Activated CD8-positive, alpha-beta memory T cell treated with anti-CD3 and anti-CD28 coated beads for 4 hours (primary cell): ENCODE results near the gene RALGAPA1.
A peak's percentile ranks its signal among the peaks of the same experiment; 100 is the strongest.

Source experiments
- DNase-seq, 2 donors: peaks; one replicate each; pipeline ENCODE4 v3.0.0-alpha.2; 2020; ENCODE audit warnings: low read depth in 2 of 2

The RALGAPA1 gene

DNA sequence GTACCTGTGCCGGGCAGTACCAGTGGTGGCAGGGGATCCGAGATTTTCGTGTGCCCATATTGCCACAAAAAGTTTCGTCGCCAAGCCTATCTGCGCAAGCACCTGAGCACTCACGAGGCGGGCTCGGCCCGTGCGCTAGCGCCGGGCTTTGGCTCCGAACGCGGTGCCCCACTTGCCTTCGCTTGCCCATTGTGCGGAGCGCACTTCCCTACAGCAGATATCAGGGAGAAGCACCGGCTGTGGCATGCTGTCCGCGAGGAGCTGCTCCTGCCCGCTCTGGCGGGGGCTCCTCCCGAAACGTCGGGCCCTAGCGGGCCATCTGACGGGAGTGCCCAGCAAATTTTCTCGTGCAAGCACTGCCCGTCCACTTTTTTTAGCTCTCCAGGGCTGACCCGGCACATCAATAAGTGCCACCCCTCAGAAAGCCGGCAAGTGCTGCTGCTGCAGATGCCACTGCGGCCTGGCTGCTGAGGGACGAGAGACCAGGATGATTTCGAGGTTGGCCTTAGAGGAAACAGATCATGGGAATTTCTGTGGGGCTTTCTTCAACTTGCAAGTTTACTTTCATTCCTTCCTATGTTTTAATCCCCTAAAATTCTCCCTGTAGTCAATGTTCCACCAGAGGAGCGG, 273.5 kb downstream of the RALGAPA1 start:
- no peak for DNase-seq

DNA sequence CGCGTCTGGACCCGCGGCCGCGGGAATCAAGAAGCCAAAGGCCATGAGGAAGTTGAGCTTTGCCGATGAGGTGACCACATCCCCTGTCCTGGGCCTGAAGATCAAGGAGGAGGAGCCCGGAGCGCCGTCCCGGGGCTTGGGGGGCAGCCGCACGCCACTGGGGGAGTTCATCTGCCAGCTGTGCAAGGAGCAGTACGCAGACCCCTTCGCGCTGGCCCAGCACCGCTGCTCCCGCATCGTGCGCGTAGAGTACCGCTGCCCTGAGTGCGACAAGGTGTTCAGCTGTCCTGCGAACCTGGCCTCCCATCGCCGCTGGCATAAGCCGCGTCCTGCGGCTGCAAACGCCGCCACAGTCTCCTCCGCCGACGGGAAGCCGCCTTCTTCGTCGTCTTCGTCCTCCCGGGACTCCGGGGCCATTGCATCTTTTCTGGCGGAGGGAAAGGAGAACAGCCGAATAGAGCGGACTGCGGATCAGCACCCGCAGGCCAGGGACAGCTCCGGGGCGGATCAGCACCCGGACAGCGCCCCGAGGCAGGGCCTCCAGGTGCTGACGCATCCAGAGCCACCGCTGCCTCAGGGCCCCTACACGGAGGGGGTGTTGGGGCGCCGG, 274.1 kb downstream of the RALGAPA1 start:
- DNase-seq, result no peak

- no peak for DNase-seq
These were observed 274.8 kb downstream of the RALGAPA1 start for GRCh38 chr14:35534208-35534872.

DNA sequence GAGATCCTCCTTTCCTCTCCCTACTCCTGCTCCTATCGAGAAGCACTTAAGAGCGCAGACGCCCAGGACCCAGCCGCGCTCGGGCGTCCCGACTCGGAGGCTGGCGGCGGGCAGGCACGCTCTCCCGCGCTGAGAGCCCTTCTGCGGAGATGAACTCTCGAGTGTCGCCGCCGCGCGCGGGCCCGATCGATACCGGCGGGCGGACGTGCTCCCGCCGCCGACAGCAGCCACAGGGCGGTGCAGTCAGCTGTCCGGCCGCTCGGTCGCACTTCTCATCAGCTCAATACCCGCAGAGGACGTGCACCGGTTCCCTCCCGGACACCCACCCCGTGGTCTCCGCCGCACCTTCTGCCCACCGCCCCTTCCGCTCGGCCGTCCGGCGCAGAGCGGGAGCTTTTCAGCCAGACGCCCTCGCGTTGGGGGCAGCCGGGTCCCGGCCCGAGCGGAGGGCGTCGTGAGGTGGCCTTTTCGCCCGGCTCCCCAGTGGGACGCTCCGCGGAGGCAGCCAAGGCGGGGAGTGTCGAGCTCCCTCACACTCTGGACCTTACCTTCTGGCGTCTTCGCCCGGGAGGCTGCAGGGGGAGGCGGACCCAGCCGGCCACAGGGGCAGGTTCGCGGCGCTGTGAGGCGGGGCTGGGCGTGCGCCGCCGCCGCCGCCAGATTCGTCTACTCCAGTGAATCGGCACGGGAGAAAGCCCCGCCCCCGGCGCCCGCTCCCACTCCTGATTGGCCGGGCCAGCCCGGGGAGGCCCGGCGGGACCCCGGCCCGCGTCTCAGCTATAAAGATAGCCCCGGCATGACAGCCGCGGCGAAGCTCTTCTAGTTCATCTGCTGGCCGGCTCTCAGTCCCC, 275.5 kb downstream of the RALGAPA1 start, which contains the start of gene INSM2:
Gene INSM2 (plus strand): TSS at position 808 of the 851 bp plus-strand sequence. CDS start 89 bp downstream, outside the sequence.
- peak; percentile 18 to 21 for DNase-seq

GRCh38 chr14:35532783-35533356, 276.2 kb downstream of the RALGAPA1 start:
- no peak for DNase-seq

- DNase-seq, result no peak
These were observed 276.9 kb downstream of the RALGAPA1 start for GRCh38 chr14:35531960-35532747.

DNA sequence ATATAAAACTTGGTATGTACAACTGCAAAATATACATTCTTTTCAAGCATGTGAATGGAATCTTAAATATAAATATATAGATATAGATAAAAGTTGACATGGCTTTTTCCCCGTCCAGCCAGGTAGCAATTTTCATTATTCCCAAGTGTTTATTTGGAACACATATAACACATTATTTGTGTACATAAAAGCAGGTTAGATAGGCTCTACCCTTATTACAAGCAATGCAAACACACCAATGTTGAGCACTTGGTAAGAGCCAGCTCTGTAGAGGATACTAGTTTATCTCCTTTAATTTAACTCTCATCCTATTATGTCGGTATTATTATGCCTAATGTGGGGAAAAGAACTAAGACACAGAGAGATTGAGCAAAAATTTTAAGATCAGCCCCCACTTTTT, 282.1 kb downstream of the RALGAPA1 start:
- DNase-seq, result no peak

DNA sequence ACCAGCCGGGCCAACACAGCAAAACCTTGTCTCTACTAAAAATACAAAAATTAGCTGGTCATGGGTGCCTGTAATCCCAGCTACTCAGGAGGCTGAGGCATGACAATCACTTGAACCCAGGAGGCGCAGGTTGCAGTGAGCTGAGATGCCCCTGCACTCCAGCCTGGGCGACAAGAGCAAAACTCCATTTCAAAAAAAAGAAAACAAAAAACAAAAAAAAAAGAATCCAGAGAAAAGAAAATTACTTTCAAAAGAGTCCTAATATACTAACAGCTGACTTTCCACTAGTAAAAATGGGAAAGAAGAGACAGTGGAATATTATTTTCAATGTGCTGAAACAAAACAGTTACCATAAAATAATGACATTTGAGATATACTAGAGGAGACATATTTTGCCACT, 283.4 kb downstream of the RALGAPA1 start:
- DNase-seq, result no peak

- no peak for DNase-seq
These were observed 289.1 kb downstream of the RALGAPA1 start for GRCh38 chr14:35519986-35520385.

DNA sequence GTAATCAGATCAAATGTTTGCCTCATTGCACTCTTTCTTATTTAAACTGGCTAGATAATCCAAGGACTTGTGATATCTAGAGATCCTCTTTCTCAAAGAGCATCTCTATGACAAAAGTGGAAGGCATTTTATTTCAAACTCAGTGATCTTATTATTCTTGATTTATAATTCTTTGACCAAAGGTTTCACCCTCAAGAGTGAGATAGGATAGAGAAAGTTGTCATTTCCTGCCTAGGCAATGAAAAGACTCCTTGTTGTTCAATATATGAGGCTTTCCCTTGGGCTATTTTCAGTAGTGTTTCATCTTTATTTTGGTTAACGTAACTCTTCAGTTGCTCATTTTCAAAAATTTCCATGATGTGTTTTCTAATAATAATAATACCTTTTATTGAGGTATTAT, 293.2 kb downstream of the RALGAPA1 start:
- DNase-seq, result no peak

DNA sequence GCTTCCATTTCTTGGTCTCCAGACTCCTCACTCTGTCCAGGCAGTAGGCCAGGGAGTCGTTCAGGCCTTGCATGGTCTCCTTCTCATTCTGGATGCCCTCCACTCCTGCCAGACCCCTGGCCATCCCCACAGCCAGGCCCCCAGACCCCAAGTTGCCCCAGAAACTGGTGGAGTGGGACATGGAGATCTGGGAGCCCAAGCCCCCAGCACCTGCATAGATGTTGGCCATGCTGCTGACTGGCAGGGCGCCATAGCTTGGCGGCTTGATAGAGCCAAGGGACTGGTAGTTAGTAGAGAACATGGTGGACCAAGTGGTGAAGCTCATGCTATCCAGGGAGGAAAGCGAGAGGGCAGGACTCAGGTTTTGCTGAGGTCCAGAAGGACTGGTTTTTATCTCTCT, 296.3 kb downstream of the RALGAPA1 start:
- no peak for DNase-seq

DNA sequence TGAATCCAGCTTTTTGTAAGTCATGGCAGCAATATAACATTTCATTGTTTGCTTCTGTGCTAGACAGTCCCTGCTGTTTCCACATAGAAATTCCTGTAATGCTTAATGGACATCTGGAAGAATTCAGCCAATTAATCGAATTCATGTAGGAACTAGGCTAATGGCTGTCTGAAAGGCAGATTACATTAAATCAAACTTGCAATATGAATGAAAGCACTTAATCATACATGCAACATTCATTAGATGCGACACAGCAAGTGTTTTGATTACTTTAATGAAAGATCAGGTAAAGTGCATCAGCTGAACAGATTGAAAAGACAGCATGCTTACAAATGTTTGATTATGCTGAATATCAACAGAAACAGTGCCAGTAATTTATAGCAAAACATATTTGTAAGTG, 299.2 kb downstream of the RALGAPA1 start:
- DNase-seq, result no peak

- DNase-seq, result no peak
These were observed 302.2 kb downstream of the RALGAPA1 start for GRCh38 chr14:35506927-35507326.

DNA sequence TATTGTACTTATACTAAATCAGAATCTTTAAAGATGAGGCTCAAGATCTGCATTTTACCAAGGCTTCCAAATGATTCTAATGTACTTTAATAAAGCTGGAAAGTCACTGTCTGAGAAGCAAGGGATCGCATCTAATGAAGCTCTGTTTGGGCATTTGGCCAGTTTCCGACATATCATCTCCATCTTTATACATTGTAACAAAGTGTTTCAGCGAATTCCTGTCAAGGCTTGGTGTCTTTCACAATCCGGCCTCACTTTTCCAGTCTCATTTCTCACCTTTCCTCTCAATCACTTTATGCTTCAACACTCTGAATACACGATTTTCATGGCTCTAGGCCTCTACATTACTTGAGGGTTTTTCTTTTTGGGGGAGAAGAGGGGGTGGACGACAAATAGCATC, 302.6 kb downstream of the RALGAPA1 start:
- DNase-seq, result no peak

DNA sequence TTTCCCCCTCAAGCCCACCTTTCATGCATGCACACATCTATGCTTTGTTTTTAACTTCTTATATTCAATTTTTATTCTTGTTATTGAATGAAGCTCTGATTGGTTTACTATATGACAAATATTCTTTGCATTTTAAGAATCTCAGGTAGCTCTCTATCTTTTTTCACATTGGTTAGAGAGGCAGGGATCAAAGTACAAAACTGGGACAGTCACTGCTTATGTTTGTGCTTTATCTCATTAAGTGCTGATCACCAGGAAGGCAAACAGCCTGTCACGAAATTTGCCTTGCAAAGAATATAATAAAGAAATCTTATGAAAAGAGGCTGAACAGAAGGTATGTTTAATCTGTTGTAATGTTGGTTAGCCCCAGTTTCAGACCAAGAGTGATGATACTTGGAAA, 304.8 kb downstream of the RALGAPA1 start:
- DNase-seq, result no peak

DNA sequence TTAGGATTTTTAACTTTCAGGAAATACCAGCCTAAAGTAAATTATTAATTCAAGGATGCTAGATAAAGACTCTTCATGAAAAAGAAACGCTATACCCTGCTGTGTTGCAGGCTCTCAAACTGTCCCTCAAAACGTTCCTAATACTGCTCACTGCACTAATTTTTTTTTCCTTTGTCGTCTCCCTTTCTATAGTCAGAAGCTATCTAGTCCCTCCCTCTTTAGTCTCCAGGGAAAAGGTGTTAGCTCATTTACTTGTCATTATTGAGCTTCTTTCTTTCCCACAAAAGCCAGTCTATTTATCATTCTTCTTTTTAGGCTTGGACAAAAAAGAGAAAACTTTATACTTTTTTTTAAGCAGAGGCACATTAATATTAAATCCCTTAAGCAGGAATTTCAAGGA, 305.4 kb downstream of the RALGAPA1 start:
- no peak for DNase-seq

DNA sequence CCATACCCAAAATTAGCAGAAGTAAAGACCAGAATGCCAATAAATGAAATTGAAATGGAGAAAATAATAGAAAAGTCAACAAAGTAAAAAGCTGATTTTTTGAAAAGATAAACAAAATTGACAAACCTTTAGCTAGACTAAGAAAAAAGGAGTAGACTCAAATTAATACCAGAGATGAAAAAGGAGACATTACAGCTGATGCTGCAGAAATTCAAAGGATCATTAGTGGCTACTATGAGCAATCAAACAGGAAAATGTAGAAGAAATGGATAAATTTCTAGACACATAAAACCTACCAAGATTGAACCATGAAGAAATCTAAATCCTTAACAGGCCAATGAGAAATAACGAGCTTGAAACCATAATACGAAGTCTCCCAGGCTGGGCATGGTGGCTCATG, 309.9 kb downstream of the RALGAPA1 start:
- DNase-seq, result no peak

DNA sequence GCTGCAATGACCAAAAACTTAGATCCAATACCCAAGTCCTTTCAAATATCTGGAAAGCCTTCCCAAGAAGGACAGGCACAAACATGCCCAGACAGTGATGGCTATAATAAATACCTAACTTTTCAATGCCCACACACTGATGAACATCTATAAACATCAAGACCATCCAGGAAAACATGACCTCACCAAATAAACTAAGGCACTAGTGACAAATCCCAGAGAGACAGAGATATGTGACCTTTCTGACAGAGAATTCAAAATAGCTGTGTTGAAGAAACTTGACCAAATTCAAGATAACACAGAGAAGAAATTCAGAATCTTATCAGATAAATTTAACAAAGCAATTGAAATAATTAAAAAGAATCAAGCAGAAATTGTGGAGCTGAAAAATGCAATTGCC, 313.8 kb downstream of the RALGAPA1 start:
- DNase-seq, result no peak

DNA sequence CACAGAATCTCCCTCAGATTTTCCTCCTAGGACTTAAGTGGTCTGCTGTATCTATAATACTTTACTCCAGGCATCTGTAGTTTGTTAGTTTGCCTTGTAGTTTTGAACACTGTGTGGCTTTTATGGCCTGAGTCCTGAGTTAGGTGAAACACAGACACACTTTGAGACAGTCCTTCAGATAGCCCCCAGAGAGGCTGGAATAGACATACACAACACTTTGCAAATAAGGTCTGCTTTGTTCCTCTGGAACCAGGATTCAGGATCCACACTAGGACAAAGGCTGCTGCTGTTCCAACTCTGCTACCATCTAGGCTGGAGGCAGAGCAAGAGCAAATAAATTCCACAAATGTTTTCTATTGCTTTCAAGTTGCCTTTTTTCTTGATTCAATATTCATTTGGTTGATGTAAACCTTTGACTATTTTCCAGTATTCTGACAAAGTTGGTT, 316.5 kb downstream of the RALGAPA1 start:
- DNase-seq, result no peak
